CD4-positive, alpha-beta memory T cell (primary cell): ENCODE measurements around the gene PSMD12. TPM values are rescaled to one million over a fixed set of nuclear protein-coding genes. Genes with fewer than 3 reads are reported as not detected.

Experiments
- CTCF ChIA-PET: fragments of 350-600 bp; sonication (Branson Sonifier 250); formaldehyde crosslinking; loops from one replicate; lab custom pipeline; 2021; ENCODE audit warnings: inconsistent platforms; ENCODE audit not compliant: partially characterized antibody; lab: Charles Lee
- POLR2A ChIA-PET: fragments of 350-600 bp; sonication (Branson Sonifier 250); formaldehyde crosslinking; loops from one replicate; lab custom pipeline; 2021; ENCODE audit not compliant: partially characterized antibody; lab: Charles Lee
- DNase-seq, 5 donors: peaks; one replicate each; pipeline versions ENCODE4 v3.0.0 to v3.0.0-alpha.2; 2020 to 2022; ENCODE audit warnings: mixed read lengths in 1 of 5
- H3K27ac ChIP-seq: one replicate; pipeline ENCODE4 v1.7.0; 2013; ENCODE audit warnings: low read depth, low read length
- H3K27me3 ChIP-seq: 2 replicates; pipeline ENCODE4 v1.7.0; 2013; ENCODE audit warnings: mild to moderate bottlenecking, low read length, moderate library complexity; ENCODE audit not compliant: insufficient read depth
- H3K36me3 ChIP-seq: 2 replicates; pipeline ENCODE4 v1.7.0; 2013; ENCODE audit warnings: mild to moderate bottlenecking, low read length, moderate library complexity; ENCODE audit not compliant: insufficient read depth
- H3K4me1 ChIP-seq: 2 replicates; pipeline ENCODE4 v1.7.0; 2013; ENCODE audit warnings: mild to moderate bottlenecking, low read length, moderate library complexity; ENCODE audit not compliant: insufficient read depth
- H3K4me3 ChIP-seq, 2 donors: one replicate each; pipeline ENCODE4 v1.7.0; 2013; ENCODE audit warnings: low read length in 2 of 2, mild to moderate bottlenecking in 1 of 2
- H3K9me3 ChIP-seq, 2 donors: one replicate each; pipeline ENCODE4 v1.7.0; 2013; ENCODE audit warnings: low read length in 2 of 2, control low read depth in 1 of 2; ENCODE audit not compliant: control insufficient read depth in 1 of 2
- H3K27ac Mint-ChIP-seq, 7 donors: one replicate each; pipeline ENCODE4 v1.8.0; 2020 to 2021; ENCODE audit warnings: mixed read lengths in 7 of 7, mild to moderate bottlenecking in 6 of 7, inconsistent platforms in 3 of 7, moderate library complexity in 3 of 7
- H3K27me3 Mint-ChIP-seq, 2 donors: one replicate each; pipeline ENCODE4 v1.8.0; 2020 to 2021; ENCODE audit warnings: mixed read lengths in 2 of 2
- H3K36me3 Mint-ChIP-seq, 2 donors: one replicate each; pipeline ENCODE4 v1.8.0; 2020 to 2021; ENCODE audit warnings: mixed read lengths in 2 of 2, inconsistent platforms in 1 of 2, mild to moderate bottlenecking in 1 of 2
- H3K4me1 Mint-ChIP-seq, 4 donors: one replicate each; pipeline ENCODE4 v1.8.0; 2020 to 2021; ENCODE audit warnings: mixed read lengths in 4 of 4, mild to moderate bottlenecking in 1 of 4
- H3K4me3 Mint-ChIP-seq, 8 donors: one replicate each; pipeline ENCODE4 v1.8.0; 2020 to 2021; ENCODE audit warnings: mixed read lengths in 8 of 8, mild to moderate bottlenecking in 7 of 8, moderate library complexity in 6 of 8, inconsistent platforms in 3 of 8
- H3K9me3 Mint-ChIP-seq, 8 donors: one replicate each; pipeline ENCODE4 v1.8.0; 2020 to 2021; ENCODE audit warnings: mixed read lengths in 8 of 8, mild to moderate bottlenecking in 5 of 8, inconsistent platforms in 3 of 8, moderate library complexity in 1 of 8
- intact Hi-C: fragments of 100-400 bp; cut with micrococcal nuclease; formaldehyde crosslinking; loops from one replicate; pipeline ENCODE4 v1.15.1; 2023
- polyA plus RNA-seq, 2 donors: library from polyadenylated mRNA; unstranded; fragments of 300-500 nt; fragmentation: Illumina TruSeq; gene quantifications; one replicate each; pipeline ENCODE4 v1.2.3, GENCODE V29; 2021
- total RNA-seq, 2 experiments: library from RNA; stranded (reverse); gene quantifications; one replicate each; pipeline ENCODE4 v1.2.3, GENCODE V29; 2021

Gene PSMD12
- total and polyA plus RNA-seq, 4 experiments from 2014 or later = 34.5 to 49.8 (median 47.8) TPM

DNA sequence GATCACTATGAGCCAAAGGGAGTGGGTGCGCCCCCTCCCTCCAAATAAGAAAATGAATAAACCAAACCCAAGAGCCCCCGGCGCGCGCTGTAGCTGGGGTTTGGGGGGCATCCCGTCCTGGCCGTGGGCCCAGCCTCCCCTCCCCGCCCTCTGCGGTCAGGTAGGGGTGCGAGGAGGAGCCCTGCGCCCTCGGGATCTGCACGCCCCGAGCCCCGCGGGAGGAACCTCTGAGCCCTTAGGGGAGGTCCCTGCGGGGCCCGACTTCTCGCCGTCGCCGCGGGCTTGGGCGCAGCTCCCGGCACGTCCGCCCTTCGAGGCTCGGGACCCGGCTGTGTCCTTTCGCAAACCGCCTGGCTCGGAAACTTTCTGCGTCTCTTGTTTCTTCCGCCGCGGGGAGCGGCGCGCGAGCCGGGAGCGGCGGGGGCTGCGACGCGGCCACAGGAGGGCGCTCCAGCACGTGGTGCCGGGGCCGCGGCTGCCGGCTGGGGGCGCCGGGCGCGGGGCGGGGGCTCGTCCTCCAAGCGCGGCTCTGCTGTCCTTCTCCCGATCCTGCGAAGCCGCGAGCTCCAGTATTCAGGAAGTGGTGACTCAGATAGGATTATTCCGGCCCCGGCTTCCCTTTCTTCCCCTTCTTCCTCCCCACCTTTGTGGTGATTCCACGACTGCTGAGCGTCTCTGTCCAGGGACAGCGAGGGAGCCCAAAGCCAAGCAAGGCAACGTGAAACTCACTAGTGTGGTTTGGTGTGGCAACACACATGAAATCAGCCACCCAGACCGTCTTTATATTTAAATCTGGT, 12.3 kb upstream of the PSMD12 start:
- H3K4me3 ChIP-seq = peak overlapping the region; percentile 81 to 84
- H3K27ac ChIP-seq = peak overlapping the region; percentile 78
- ChIA-PET CTCF (interaction anchor here (0.8 to 29.3 kb wide), 33 partner anchors 10 to 309 kb away, joined by 3 to 605 read pairs (median 7); partner anchors contain the start of gene PSMD12), POLR2A (interaction anchor here (0.7 to 9.1 kb wide), 24 partner anchors 9 to 447 kb away, joined by 3 to 258 read pairs (median 12); partner anchors contain the start of genes BPTF, NOL11 and PSMD12)
- no peaks in the 10 kb centered on the region for H3K36me3 ChIP-seq
- peak; percentile 81 to 85 (median 83) for DNase-seq
- H3K36me3 Mint-ChIP-seq = peaks cover 13 to 29% of the 10 kb centered on the region in 2 donors
- H3K4me1 Mint-ChIP-seq = peaks cover 33 to 67% (median 46%) of the 10 kb centered on the region in 4 donors
- H3K27ac Mint-ChIP-seq = peak overlapping the region; percentile 86 to 98 (median 95)
- intact Hi-C loops = loop anchor here (1.0 to 5.0 kb wide), 5 partner anchors 9 to 449 kb away; partner anchors contain the start of gene BPTF
- no peaks in the 10 kb centered on the region for H3K27me3 ChIP-seq
- peaks cover 0 to 6% (median 0%) of the 10 kb centered on the region in 8 donors for H3K9me3 Mint-ChIP-seq
- H3K4me3 Mint-ChIP-seq = peak overlapping the region; percentile 89 to 99 (median 95)
- H3K9me3 ChIP-seq = no peaks in the 10 kb centered on the region
- peaks cover 64% of the 10 kb centered on the region for H3K4me1 ChIP-seq
- H3K27me3 Mint-ChIP-seq = no peaks in the 10 kb centered on the region

- peaks cover 57% of the 10 kb centered on the region for H3K4me1 ChIP-seq
- ChIA-PET CTCF (interaction anchor here (1.3 to 29.3 kb wide), 21 partner anchors 9 to 310 kb away, joined by 3 to 605 read pairs (median 17); partner anchors contain the start of gene PSMD12), POLR2A (interaction anchor here (0.9 to 9.1 kb wide), 20 partner anchors 8 to 340 kb away, joined by 3 to 258 read pairs (median 24); partner anchors contain the start of genes NOL11 and PSMD12)
- Mint-ChIP-seq H3K27ac (peak overlapping the region; percentile 80 to 91 (median 88)), H3K4me3 (peak overlapping the region; percentile 85 to 98 (median 92)), H3K9me3 (peaks cover 0 to 6% (median 0%) of the 10 kb centered on the region in 8 donors), H3K36me3 (peaks cover 9 to 21% of the 10 kb centered on the region in 2 donors), H3K27me3 (no peaks in the 10 kb centered on the region), H3K4me1 (peaks cover 31 to 59% (median 40%) of the 10 kb centered on the region in 4 donors)
- no peaks in the 10 kb centered on the region for H3K9me3 ChIP-seq
- intact Hi-C loops = loop anchor here (1.0 to 5.0 kb wide), 4 partner anchors 10 to 450 kb away; partner anchors contain the start of gene BPTF
- peak overlapping the region; percentile 81 to 83 for H3K4me3 ChIP-seq
- H3K27ac ChIP-seq = peak overlapping the region; percentile 78
- DNase-seq = peak; percentile 52 to 67 (median 57)
- H3K27me3 ChIP-seq = no peaks in the 10 kb centered on the region
- H3K36me3 ChIP-seq = no peaks in the 10 kb centered on the region
Observed at GRCh38 chr17:67377488-67378453, 11.4 kb upstream of the PSMD12 start.

GRCh38 chr17:67376737-67377487, 10.5 kb upstream of the PSMD12 start, which contains the start of gene PITPNC1:
Gene PITPNC1 (plus strand): TSS chr17:67377281.
- Histone ChIP-seq H3K27ac (peak within 1 kb of the TSS; percentile 78), H3K4me3 (peak within 1 kb of the TSS; percentile 81 to 83), H3K9me3 (no peaks in the 10 kb centered on the region), H3K36me3 (no peaks in the 10 kb centered on the region), H3K27me3 (no peaks in the 10 kb centered on the region), H3K4me1 (peaks cover 50% of the 10 kb centered on the region)
- Mint-ChIP-seq H3K27ac (peak within 1 kb of the TSS; percentile 86 to 94 (median 92)), H3K4me1 (peaks cover 29 to 51% (median 36%) of the 10 kb centered on the region in 4 donors), H3K4me3 (peak within 1 kb of the TSS; percentile 89 to 98 (median 92)), H3K9me3 (peaks cover 0 to 6% (median 0%) of the 10 kb centered on the region in 8 donors), H3K36me3 (peaks cover 9 to 19% of the 10 kb centered on the region in 2 donors), H3K27me3 (no peaks in the 10 kb centered on the region)
- intact Hi-C loops = loop anchor here (5.0 kb wide), 2 partner anchors 45 to 450 kb away; partner anchors contain the start of gene BPTF
- ChIA-PET CTCF (interaction anchor here (0.7 to 29.3 kb wide), 18 partner anchors 9 to 341 kb away, joined by 3 to 605 read pairs (median 21); partner anchors contain the start of genes NOL11 and PSMD12), POLR2A (interaction anchor here (1.0 to 9.1 kb wide), 14 partner anchors 11 to 341 kb away, joined by 3 to 258 read pairs (median 48); partner anchors contain the start of genes NOL11 and PSMD12)
- DNase-seq = peak; percentile 86 to 91 (median 87)

DNA sequence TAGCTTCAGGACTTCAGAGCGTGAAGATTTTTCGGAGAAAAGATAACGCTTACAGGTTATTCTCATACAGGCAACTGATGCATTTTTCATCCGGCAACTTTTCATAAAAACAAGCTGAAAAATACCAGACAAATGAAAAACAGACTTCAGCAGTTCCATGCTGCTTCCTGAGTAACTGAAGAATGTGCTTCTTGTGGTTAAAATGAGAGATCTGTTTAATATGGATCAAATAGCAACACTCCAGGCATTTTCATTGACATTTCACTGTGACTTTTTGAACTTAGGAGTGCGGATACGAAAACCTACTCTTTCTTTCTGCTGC, 10.0 kb upstream of the PSMD12 start:
- Mint-ChIP-seq H3K27ac (peak overlapping the region; percentile 86 to 94 (median 92)), H3K27me3 (no peaks in the 10 kb centered on the region), H3K9me3 (peaks cover 0 to 6% (median 0%) of the 10 kb centered on the region in 8 donors), H3K4me3 (peak overlapping the region; percentile 82 to 93 (median 90)), H3K36me3 (peaks cover 9 to 16% of the 10 kb centered on the region in 2 donors), H3K4me1 (peaks cover 25 to 46% (median 32%) of the 10 kb centered on the region in 4 donors)
- Histone ChIP-seq H3K27ac (peak overlapping the region; percentile 78), H3K4me3 (peak overlapping the region; percentile 76 to 83), H3K27me3 (no peaks in the 10 kb centered on the region), H3K36me3 (no peaks in the 10 kb centered on the region), H3K9me3 (no peaks in the 10 kb centered on the region), H3K4me1 (peaks cover 45% of the 10 kb centered on the region)
- ChIA-PET CTCF (interaction anchor here (0.7 to 29.3 kb wide), 26 partner anchors 10 to 341 kb away, joined by 3 to 605 read pairs (median 5); partner anchors contain the start of genes NOL11 and PSMD12), POLR2A (interaction anchor here (1.4 to 9.1 kb wide), 9 partner anchors 11 to 341 kb away, joined by 9 to 258 read pairs (median 62); partner anchors contain the start of genes NOL11 and PSMD12)
- intact Hi-C loops = loop anchor here (5.0 kb wide), 2 partner anchors 46 to 451 kb away; partner anchors contain the start of gene BPTF
- no peak for DNase-seq

DNA sequence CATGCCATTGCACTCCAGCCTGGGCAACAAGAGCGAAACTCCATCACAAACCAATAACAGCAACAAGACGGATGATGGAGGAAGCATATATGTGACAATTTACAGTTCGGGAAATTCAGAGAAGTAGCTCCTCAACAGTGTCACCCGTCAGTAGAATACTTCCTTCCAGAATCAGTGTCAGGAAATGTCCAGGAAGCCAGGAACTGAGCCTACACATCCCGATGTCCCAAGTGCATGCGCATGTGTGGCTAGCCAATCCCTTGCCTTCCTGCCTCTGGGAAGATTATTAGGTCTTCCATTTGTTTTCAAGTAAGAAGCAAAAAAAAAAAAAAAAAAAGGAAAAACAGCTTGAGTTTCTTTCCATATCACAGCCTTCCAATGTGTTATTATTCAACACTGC, 9.3 kb upstream of the PSMD12 start:
- H3K9me3 Mint-ChIP-seq = peaks cover 0 to 6% (median 0%) of the 10 kb centered on the region in 8 donors
- CTCF ChIA-PET = interaction anchor here (0.7 to 29.3 kb wide), 32 partner anchors 10 to 356 kb away, joined by 3 to 605 read pairs (median 4); partner anchors contain the start of genes NOL11 and PSMD12

More for the DNA sequence above, 9.3 kb upstream of the PSMD12 start:
- intact Hi-C loops = loop anchor here (5.0 kb wide), 2 partner anchors 47 to 452 kb away; partner anchors contain the start of gene BPTF
- peaks cover 9 to 16% of the 10 kb centered on the region in 2 donors for H3K36me3 Mint-ChIP-seq
- H3K27ac Mint-ChIP-seq = peak overlapping the region in 4 of 7 donors; percentile 29 to 86 (median 60)
- peaks cover 25 to 45% (median 32%) of the 10 kb centered on the region in 4 donors for H3K4me1 Mint-ChIP-seq
- POLR2A ChIA-PET = interaction anchor here (0.6 to 9.1 kb wide), 12 partner anchors 10 to 342 kb away, joined by 3 to 258 read pairs (median 12); partner anchors contain the start of genes NOL11 and PSMD12
- no peak overlapping the region for H3K27ac ChIP-seq
- H3K27me3 ChIP-seq = no peaks in the 10 kb centered on the region
- H3K4me1 ChIP-seq = peaks cover 41% of the 10 kb centered on the region
- no peak for DNase-seq
- peak overlapping the region in 4 of 8 donors; percentile 29 to 93 (median 60) for H3K4me3 Mint-ChIP-seq
- H3K4me3 ChIP-seq = no peak overlapping the region
- H3K27me3 Mint-ChIP-seq = no peaks in the 10 kb centered on the region
- no peaks in the 10 kb centered on the region for H3K9me3 ChIP-seq
- H3K36me3 ChIP-seq = no peaks in the 10 kb centered on the region
